Left colon (tissue), 2 donors: ENCODE results near the gene U2AF1L4. TPM values are rescaled to one million over a fixed set of nuclear protein-coding genes. Genes with fewer than 3 reads are reported as not detected.
A peak's percentile ranks its signal among the peaks of the same experiment; 100 is the strongest.
"Not testable (repeated sequence)": the region's sequence is repeated elsewhere in the genome, so short reads cannot be mapped to it uniquely, and the experiment has no call there.

Experiments
- ATAC-seq: fragments of 200-7000 bp; cut with Tn5 transposase; one replicate; pipeline ENCODE4 v1.9.1; 2020; ENCODE audit warnings: mild to moderate bottlenecking, moderate library complexity
- DNase-seq, 2 donors: peaks; one replicate each; pipeline ENCODE4 v3.0.0-alpha.2; 2020
- intact Hi-C, 2 donors: fragments of 100-400 bp; cut with DNase I in 1 of 2; cut with micrococcal nuclease in 1 of 2; formaldehyde crosslinking; loops; one replicate each; pipeline versions ENCODE4 v1.11.2 to v1.14.0; 2022; cut with DNase I, micrococcal nuclease
- total RNA-seq, 2 donors: library from RNA; stranded (reverse); fragmentation: NEBNext Ultra II Directional; extraction: Animal tissue kit (Norgen Biotek cat#: 25700); gene quantifications; one replicate each; pipeline ENCODE4 v1.2.1, GENCODE V29; 2021
- donor health status: DM: no; HTN: no; CAD: no.
- donor health status: DM: yes; HTN: yes; CAD: no.

The U2AF1L4 gene
- total RNA-seq, 2 donors from 2014 or later: 14.5 to 17.3 TPM

DNA sequence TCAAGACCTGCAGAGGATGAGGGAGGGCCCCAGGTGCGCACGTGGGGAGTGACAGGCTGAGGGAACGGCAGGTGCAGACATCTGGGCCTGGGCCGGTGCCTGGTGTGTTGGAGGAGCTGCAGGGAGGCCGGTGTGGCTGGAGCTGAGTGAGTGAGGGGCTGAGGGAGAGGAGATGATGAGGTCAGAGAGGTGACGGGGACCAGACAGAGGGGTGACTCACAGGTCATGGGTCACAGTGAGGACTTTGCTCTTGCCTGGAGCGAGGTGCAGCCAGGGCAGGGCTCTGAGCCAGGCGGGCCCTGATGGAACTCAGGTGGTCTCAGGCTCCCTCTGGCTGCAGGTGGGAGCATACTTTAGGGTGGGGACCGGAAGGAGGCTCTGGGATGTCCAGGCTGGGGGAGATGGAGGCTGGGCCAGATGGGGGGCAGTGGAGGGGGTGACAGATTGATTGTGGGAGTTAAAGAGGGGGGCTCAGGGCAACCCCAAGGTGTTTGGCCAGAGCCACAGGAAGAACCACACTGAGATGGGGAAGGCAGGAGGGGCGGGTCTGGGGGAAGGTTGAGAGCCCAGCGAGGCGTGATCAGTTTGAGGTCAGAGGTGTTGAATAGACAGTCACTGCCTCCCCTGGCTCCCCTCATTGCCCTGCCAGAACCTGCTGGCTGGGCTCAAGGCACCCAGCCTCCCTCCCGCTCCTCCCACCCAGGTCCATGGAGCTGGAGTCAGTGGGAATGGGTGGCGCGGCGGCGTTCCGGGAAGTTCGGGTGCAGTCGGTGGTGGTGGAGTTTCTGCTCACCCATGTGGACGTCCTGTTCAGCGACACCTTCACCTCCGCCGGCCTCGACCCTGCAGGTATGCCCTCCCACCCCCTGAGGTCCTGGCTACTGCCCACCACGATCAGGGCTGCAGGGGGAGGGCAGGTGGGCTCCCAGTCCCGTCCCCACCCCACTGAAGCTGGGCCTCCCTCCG lies 38.5 kb upstream of the U2AF1L4 start:
- no peak for DNase-seq
- ATAC-seq: no peak
- intact Hi-C loops: no loop called here

DNA sequence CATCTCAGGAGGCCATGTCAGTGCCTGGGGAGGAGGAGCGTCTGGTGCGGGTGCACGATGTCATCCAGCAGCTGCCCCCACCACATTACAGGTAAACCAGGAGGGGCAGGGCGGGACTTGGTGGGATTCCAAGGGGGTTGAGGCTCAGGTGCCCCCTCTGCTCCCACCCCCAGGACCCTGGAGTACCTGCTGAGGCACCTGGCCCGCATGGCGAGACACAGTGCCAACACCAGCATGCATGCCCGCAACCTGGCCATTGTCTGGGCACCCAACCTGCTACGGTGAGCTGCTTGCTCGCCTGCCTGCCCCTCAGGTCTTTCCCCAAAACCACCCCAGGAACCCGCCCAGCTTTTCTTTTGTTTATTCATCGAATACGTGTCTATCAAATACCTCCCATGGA lies 37.4 kb upstream of the U2AF1L4 start:
- ATAC-seq (no peak), DNase-seq (no peak)
- intact Hi-C loops: no loop called here

DNA sequence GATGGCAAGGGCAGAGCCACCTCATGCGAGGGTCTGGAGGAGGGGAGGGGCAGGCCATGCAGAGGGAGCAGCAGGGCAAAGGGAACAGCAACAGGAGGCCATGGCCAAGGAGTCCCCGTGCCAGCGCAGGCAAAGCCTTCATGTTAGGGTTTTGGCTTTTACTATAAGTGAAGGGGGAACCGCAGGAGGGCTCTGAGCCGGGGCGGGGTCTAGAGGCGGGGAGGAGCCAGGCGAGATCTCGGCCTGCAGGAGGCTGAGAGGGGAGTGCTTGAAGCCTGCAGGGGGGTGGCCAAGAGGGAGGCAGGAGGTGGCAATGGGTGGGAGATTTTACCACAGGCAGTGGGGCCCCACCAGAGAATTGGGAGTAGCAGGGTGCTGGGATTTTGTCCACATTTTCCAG lies 36.4 kb upstream of the U2AF1L4 start:
- DNase-seq: no peak
- no peak for ATAC-seq
- intact Hi-C loops: no loop called here

DNA sequence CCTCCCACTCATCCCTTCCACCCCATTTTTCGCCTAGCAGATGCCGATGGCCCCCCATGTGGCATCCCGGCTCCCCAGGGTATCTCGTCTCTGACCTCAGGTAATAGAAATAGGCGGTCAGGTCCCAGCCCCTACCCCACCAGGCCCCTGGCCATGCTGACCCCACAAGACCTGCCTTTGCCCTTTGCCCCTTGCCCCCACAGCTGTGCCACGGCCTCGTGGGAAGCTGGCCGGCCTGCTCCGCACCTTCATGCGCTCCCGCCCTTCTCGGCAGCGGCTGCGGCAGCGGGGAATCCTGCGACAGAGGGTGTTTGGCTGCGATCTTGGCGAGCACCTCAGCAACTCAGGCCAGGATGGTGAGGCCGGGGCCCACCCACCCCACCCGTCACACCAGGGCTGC lies 35.5 kb upstream of the U2AF1L4 start:
- intact Hi-C loops: no loop called here
- DNase-seq (no peak), ATAC-seq (no peak)

DNA sequence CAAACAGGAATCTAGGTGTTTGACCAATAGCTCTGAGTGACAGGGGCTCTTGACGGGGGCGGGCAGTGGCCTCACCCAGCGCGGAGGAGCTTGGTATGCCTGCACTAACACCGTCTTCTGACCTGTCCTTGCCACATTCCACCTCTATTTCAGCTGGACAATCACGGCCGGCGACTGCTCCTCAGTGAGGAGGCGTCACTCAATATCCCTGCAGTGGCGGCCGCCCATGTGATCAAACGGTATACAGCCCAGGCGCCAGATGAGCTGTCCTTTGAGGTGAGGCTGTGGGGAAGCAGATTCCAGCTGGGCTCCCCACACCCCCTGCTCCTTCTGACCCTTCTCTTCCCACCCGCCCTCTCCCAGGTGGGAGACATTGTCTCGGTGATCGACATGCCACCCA lies 34.8 kb upstream of the U2AF1L4 start:
- ATAC-seq: no peak

DNA sequence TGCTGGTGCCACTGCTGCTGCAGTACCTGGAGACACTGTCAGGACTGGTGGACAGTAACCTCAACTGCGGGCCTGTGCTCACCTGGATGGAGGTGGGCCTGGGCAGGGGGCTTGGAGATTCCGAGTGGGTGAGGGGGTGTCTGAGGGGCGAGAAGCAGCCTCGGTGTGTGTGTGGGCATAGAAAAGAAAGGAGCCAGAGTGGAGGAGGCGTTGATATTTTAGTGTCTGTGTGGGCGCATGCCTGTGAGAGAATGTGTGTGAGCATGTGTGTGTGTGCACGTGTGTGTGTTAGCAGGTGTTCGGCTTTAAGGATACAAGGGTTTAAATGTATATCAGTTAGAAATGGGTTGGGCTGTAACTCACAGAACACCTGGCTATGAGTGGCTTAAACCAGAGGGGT lies 33.8 kb upstream of the U2AF1L4 start:
- intact Hi-C loops: no loop called here
- ATAC-seq: no peak
- no peak for DNase-seq

More for the DNA sequence above, 34.8 kb upstream of the U2AF1L4 start:
- intact Hi-C loops: no loop called here
- no peak for DNase-seq

DNA sequence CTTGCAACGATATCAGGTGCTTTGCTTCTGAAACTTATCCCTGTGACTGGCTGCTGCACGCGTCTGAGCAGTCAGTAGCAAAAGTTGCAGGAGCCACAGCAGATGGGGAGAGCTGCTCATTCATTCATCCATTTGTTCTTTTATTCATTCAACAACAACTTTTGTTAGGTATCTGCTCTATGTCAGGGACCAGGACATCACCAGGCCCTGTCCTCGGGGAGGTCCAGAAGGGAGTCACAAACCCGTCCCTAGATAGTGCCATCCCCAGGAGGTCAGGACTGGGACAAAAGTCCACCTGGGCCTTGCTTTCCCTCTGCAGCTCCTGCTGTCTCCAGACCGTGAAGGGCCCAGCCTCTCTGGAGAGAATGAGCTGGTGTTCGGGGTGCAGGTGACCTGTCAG lies 32.7 kb upstream of the U2AF1L4 start:
- intact Hi-C loops: no loop called here
- ATAC-seq (no peak), DNase-seq (no peak)

DNA sequence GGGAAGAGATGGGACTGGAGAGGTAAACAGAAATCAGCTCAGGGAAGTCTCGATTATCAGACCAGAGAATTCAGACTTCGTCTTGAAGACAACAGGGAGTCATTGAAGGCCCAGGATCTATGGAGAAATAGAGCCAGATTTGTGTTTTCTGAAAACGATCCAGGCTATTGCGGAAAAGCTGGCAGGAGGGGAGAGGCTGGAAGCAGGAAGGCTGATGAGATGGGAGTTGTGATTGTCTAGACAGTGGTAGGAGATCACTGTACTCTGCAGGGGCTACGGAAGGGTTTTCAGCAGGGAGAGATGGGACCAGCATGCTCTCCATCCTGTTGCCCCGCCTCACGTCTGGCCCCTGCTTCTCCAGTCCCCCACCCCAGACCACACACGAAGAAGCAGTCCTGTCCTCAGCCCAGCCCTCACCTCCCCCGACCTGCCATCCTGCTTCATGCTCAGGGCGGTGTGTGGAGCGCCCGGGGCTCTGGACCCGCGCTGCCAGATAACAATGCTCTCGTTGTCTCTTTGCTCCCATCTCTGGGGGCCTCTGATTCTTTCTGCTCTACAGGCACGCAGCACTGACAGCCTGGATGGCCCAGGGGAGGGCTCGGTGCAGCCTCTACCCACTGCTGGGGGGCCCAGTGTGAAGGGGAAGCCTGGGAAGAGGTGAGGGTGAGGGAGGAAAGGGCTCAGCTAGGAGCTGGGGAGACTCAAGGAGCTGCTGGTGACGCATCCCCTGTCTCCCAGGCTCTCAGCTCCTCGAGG lies 32.0 kb upstream of the U2AF1L4 start:
- ATAC-seq: no peak
- intact Hi-C loops: no loop called here
- no peak for DNase-seq

DNA sequence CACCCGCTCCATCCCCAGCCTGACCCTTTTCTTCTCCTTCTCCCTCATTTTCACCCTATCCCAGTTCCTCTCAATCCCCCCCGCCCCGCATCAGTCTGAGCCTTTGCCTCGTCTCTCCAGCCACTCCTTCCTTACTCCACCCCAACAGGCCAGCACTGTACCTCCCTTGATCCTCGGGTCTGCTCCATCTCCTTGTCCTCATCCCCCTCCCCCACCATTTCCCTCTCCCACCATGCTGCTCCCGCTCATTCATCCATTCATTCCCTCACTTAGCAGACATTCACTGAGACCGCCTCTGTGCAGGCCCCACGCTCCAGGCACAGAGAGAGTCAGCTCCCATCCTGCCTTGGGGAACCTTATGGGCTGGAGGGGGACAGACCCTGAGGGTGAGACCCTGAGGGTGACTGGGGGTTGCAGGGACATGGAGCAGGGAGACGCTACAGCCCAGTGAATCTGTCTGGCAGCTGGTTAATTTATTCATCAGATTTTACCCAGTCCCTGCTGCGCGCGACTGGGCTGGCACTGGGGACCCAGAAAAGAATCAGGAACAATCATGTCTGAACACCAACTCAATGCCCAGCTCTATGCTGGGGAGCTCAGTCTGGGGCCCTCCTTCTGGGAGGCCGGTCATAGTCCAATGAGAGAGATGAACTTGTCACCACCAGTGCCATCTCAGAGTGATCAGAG lies 31.0 kb upstream of the U2AF1L4 start:
- ATAC-seq: no peak
- DNase-seq: no peak
- intact Hi-C loops: no loop called here

DNA sequence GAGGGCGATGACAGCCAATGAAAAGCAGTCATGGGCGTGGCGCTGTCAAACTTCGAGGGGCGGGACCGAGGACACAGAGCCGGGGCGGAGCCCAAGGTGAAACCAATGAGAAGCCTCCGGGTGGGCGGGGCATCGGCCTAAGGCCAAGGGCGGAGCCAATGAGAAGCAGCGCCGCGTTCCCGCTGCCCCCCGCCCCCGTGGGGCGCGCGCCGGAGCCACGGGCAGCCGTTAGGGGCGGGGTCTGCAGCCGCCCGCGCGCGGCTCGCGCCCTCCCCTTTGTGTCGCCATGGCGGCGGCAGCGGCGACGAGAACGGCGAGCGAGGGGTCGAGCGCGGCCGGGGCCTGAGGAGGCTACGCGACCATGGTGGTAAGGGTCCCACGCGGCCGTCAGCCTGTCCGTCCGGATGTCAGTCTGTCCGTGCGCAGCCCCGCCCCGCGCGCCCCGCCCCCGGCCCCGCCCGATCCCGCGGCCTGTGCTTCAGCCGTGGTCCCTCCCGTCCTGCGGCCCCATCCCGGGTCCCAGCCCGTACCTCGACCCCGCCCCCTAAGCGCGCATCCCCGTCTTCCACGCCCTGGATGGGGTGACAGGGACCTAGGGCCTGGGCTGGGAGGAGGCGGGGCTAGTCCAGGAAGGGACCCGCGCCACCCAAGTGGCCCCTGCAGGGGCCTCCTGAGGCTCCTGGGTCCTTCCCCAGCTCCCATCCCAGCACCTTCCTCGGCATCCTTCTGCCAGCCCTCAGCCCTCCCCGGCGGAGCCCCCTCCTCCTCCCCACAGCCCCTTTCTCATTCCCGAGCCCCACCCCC lies 30.3 kb upstream of the U2AF1L4 start, which contains the start of gene ARHGAP33:
TSS of gene ARHGAP33 (plus strand) at position 267 of the 804 bp plus-strand sequence. CDS start at position 362, 95 bp downstream.
- intact Hi-C loops: no loop called here
- ATAC-seq (peak; percentile 99), DNase-seq (peak; percentile 98 to 100)

DNA sequence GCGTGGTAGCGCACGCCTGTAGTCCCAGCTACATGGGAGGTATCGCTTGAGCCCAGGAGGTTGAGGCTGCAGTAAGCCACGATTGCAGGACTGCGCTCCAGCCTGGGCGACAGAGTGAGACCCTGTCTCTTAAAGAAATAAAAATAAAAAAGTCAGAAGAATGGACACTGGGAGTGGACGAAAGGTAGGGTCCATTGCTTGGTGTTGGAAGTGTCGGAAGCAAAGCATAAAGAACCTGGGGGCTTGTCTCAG lies 29.8 kb upstream of the U2AF1L4 start:
- intact Hi-C loops: no loop called here
- ATAC-seq (peak; percentile 26), DNase-seq (no peak)

DNA sequence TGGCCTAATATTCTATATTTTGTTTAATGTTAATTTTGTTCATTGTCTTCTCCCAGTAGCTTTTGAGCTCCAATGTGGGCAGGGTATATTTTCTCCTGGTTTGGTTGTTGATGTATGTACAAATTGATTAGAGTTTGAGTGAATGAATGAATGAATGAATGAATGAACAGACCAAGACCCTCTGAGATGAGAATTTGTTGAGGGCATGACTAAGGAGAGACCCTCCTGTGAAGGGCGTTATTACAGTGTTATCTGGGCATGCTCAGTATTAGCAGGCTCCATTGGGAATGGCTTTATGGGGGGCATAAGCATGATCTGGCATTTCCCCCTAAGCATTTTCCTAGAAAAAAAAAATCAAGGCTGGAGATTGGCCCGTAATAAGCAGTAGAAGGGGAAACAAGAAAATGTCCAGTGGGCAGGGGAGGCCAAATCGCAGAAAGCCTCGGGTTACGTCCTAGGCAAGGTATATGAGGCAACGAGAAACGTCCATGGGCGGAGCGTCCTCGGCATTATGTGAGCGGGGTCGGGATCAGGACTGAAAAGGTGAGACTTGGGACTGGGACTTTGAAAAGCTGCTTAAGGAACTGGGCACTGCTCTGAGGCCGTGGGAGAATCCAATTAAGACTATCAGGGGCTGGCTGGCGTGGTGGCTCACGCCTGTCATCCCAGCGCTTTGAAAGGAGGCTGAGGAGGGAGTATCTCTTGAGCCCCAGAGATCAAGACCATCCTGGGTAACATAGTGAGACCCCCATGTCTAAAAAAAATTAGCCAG lies 29.2 kb upstream of the U2AF1L4 start:
- ATAC-seq: peak; percentile 7

DNA sequence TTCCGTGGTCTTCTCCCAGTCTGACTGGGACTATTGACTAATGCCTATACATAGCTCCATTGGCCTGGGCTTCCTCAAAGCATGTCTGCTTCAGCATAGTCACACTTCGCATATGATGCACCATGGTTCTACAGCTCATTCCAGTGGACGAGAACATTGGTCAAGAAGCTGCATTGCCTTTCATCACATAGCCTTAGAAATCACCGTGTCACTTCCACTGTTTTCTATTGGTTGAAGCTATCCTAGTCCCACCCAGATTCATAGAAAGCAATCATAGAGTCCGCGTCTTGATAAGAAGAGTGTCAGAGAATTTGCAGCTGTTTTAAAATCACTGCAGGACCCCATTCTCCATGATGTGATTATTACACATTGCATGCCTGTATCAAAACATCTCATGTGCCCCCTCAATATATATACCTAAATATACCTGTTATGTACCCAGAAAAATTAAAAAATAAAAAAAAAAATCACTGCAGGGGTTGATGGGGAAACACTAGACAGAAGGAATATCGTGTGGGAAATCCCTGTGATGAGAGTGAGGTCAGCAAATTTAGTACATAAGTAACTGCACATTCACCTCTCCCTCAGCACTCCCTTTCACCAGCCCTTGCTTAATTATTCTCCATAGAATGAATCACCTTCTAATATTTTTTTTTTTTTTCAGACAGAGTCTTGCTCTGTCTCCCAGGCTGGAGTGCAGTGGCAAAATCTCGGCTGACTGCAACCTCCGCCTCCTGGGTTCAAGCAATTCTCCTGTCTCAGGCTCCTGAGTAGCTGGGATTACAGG lies 28.0 kb upstream of the U2AF1L4 start:
- DNase-seq (no peak), ATAC-seq (no peak)
- intact Hi-C loops: no loop called here

More for the DNA sequence above, 29.2 kb upstream of the U2AF1L4 start:
- intact Hi-C loops: no loop called here
- DNase-seq: no peak

DNA sequence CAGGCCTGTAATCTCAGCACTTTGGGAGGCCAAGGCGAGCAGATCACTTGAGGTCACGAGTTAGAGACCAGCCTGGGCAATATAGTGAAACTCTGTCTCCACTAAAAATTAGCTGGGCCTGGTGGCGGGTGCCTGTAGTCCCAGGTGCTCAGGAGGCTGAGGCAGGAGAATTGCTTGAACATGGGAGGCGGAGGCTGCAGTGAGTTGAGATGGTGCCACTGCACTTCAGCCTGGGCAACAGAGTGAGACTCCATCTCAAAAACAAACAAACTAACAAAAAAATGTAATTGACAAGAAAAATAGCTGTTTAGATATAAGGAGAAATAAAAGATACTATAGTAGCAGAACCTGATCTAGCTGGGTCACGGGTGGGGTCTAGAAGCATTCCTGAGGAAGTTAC lies 27.1 kb upstream of the U2AF1L4 start:
- DNase-seq, ATAC-seq, intact Hi-C loops: not testable (repeated sequence)

DNA sequence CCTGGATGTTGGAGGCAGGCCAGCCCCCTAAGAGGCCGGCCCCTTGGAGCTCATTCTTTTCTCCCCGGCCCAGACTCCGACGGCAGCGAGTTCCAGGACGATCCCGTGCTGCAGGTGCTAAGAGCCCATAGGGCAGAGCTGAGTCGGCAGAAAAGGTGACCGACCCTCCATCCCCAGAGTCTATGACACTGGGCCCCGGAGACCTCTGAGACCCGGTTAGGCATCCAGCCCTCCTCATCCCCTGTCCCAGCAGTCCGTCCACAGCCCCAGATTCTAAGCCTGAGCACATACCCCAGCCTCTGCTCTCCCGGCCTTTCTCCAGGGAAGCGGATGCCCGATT lies 22.8 kb upstream of the U2AF1L4 start:
- intact Hi-C loops: no loop called here
- DNase-seq (no peak), ATAC-seq (no peak)

DNA sequence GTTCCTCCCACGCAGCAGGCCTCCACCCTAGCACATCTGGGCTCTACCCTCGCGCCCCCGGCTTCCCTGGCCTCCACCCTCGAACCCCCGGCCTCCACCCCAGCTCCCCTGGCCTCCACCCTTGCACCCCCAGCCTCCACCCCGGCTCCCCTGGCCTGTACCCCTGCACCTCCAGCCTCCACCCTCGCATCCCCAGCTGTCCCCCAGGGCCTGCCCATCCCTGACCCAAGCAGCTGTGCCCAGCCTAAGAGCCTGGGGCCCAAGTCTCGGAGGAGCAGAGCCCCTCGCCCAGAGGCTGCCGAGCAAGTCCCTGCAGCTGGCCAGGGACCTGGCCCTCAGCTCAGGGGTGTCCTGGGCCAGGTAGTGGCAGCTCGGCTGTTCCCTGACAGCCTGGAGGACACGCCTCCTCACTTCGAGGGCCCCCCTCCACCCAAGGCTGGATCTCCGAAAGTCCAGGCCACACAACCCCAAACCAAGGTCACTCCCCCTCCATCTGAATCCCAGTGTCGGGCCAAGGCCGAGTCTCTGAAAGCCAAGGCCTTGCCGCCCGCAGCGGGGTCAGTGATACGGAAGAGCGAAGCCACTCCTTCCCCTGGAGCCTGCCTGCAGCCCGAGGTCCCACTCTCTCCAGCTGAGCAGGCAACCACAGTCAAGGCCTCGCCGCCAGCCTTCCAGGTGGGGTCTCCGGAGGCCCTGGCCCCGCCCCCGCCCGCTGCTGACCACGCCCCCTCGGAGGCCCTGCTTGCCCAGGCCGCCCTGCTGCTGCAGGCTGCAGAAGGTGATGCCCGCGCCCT lies 22.3 kb upstream of the U2AF1L4 start:
- intact Hi-C loops: no loop called here
- ATAC-seq (peak; percentile 14), DNase-seq (no peak)
